SK-MEL-5 (cell line): ENCODE data around the gene ZNF10. TPM values are rescaled to one million over a fixed set of nuclear protein-coding genes. Genes with fewer than 3 reads are reported as not detected.

Source experiments
- DNase-seq: peaks from one replicate; pipeline ENCODE4 v3.0.0-alpha.2; 2016; ENCODE audit warnings: low read depth, low spot score
- in situ Hi-C: cut with HindIII; loops from 2 replicates; pipeline ENCODE4 v1.10.0; 2016; ENCODE audit warnings: low sequenced_read_pairs, high pct_unique_total_duplicates, low pct_unique_long_range_greater_than_20kb
- total RNA-seq: library from RNA; depleted of rRNA; stranded (reverse); fragments of >200 nt; shearing (Covaris generic); gene quantifications from 2 replicates; pipeline ENCODE4 v1.2.3, GENCODE V29; 2014; rRNA removed

Gene ZNF10
- total RNA-seq, 1 experiment from 2014 or later = 3.5 TPM

- no peak for DNase-seq
- in situ Hi-C loops = no loop called here
These were observed 50.2 kb downstream of the ZNF10 start for GRCh38 chr12:133180669-133181068.

- in situ Hi-C loops = no loop called here
- DNase-seq = peak; percentile 95
These were observed 51.0 kb downstream of the ZNF10 start, which contains the start of gene ZNF268 for GRCh38 chr12:133181238-133181959. Gene ZNF268 (plus strand): TSS chr12:133181495. CDS start chr12:133181998, 503 bp downstream.

GRCh38 chr12:133190176-133190575 lies 59.7 kb downstream of the ZNF10 start:
- in situ Hi-C loops = no loop called here
- no peak for DNase-seq

GRCh38 chr12:133192847-133193246 lies 62.4 kb downstream of the ZNF10 start:
- no peak for DNase-seq
- in situ Hi-C loops = no loop called here

GRCh38 chr12:133201888-133202287 lies 71.5 kb downstream of the ZNF10 start:
- DNase-seq = no peak
- in situ Hi-C loops = no loop called here

- DNase-seq = no peak
These were observed 72.3 kb downstream of the ZNF10 start for GRCh38 chr12:133202493-133203343.

GRCh38 chr12:133203344-133204263 lies 73.2 kb downstream of the ZNF10 start:
- in situ Hi-C loops = no loop called here
- no peak for DNase-seq

More at GRCh38 chr12:133202493-133203343, 72.3 kb downstream of the ZNF10 start:
- in situ Hi-C loops = no loop called here

- no peak for DNase-seq
- in situ Hi-C loops = no loop called here
These were observed 73.8 kb downstream of the ZNF10 start for GRCh38 chr12:133204264-133204603.

- in situ Hi-C loops = no loop called here
These were observed 76.0 kb downstream of the ZNF10 start for GRCh38 chr12:133206390-133206789.

More at GRCh38 chr12:133206390-133206789, 76.0 kb downstream of the ZNF10 start:
- no peak for DNase-seq

Other genes with a start within 250 kb of the ZNF10 start
- 24.5 and 25.8 TPM in 2 replicates for gene CHFR, start 243.0 kb upstream of the ZNF10 start, total RNA-seq
- gene ZNF605, start 174.3 kb upstream of the ZNF10 start, total RNA-seq = 9.9 and 10.1 TPM in 2 replicates
- 9.7 and 12.9 TPM in 2 replicates for gene ZNF26, start 144.3 kb upstream of the ZNF10 start, total RNA-seq
- 22.0 and 27.2 TPM in 2 replicates for gene ZNF84, start 93.1 kb upstream of the ZNF10 start, total RNA-seq
- 21.5 and 24.8 TPM in 2 replicates for gene ZNF140, start 49.7 kb upstream of the ZNF10 start, total RNA-seq
- gene ZNF891, start 353 bp upstream of the ZNF10 start, total RNA-seq = 1.3 and 1.4 TPM in 2 replicates
- gene ZNF268, start 50.9 kb downstream of the ZNF10 start, total RNA-seq = 34.0 and 35.5 TPM in 2 replicates
- gene ANHX, start 105.2 kb downstream of the ZNF10 start, total RNA-seq = not detected in 2 replicates